ENCODE measurements around the gene TENT5A.

Gene TENT5A

GRCh38 chr6:81799323-81799722 lies 46.8 kb upstream of the TENT5A start:
- H3K4me1 ChIP-seq (ENCODE audit: insufficient read depth, low read length, severe bottlenecking), result no peaks in the 10 kb centered on the region
- H2AFZ ChIP-seq (ENCODE audit: low read length), result no peak overlapping the region
- no peaks in the 10 kb centered on the region for H3K9me2 ChIP-seq (ENCODE audit: low read depth, low read length)
- no peak overlapping the region for H3K4me2 ChIP-seq (ENCODE audit: low read length)
- H3K9ac ChIP-seq (ENCODE audit: low read length), result no peak overlapping the region
- TF ChIP-seq EZH2 (IDR thresholded peaks at IDR 0.05; ENCODE audit: borderline replicate concordance, low read length), result no peak
- no peak for TF ChIP-seq CTCF (IDR thresholded peaks at IDR 0.05; ENCODE audit: low read length)
- no peak overlapping the region for H3K27ac ChIP-seq (ENCODE audit: low read depth, low read length, poor library complexity, severe bottlenecking)
- H4K20me1 ChIP-seq (ENCODE audit: insufficient read depth, low read length), result no peaks in the 10 kb centered on the region
- no peak overlapping the region for H3K4me3 ChIP-seq (ENCODE audit: low read depth, low read length, poor library complexity, severe bottlenecking)
- H3K27me3 ChIP-seq (ENCODE audit: insufficient read depth, low read length), result no peaks in the 10 kb centered on the region
- no peaks in the 10 kb centered on the region for H3K79me2 ChIP-seq (ENCODE audit: insufficient read depth, low read length)
- H3F3A ChIP-seq (ENCODE audit: insufficient read depth, low read length), result no peaks in the 10 kb centered on the region
- H3K36me3 ChIP-seq (ENCODE audit: insufficient read depth, low read length), result no peaks in the 10 kb centered on the region
- H3K9me3 ChIP-seq (ENCODE audit: low read length), result no peaks in the 10 kb centered on the region

GRCh38 chr6:81797591-81797990 lies 45.1 kb upstream of the TENT5A start:
- H3K4me3 ChIP-seq (ENCODE audit: low read depth, low read length, poor library complexity, severe bottlenecking), result no peak overlapping the region
- no peaks in the 10 kb centered on the region for H3F3A ChIP-seq (ENCODE audit: insufficient read depth, low read length)
- H3K79me2 ChIP-seq (ENCODE audit: insufficient read depth, low read length), result no peaks in the 10 kb centered on the region
- TF ChIP-seq CTCF (IDR thresholded peaks at IDR 0.05; ENCODE audit: low read length), result no peak
- TF ChIP-seq EZH2 (IDR thresholded peaks at IDR 0.05; ENCODE audit: borderline replicate concordance, low read length), result no peak
- no peak overlapping the region for H3K4me2 ChIP-seq (ENCODE audit: low read length)
- no peak overlapping the region for H2AFZ ChIP-seq (ENCODE audit: low read length)
- H3K4me1 ChIP-seq (ENCODE audit: insufficient read depth, low read length, severe bottlenecking), result no peaks in the 10 kb centered on the region
- no peaks in the 10 kb centered on the region for H3K9me3 ChIP-seq (ENCODE audit: low read length)
- no peaks in the 10 kb centered on the region for H4K20me1 ChIP-seq (ENCODE audit: insufficient read depth, low read length)
- H3K27me3 ChIP-seq (ENCODE audit: insufficient read depth, low read length), result no peaks in the 10 kb centered on the region
- no peaks in the 10 kb centered on the region for H3K36me3 ChIP-seq (ENCODE audit: insufficient read depth, low read length)
- H3K9ac ChIP-seq (ENCODE audit: low read length), result no peak overlapping the region
- H3K27ac ChIP-seq (ENCODE audit: low read depth, low read length, poor library complexity, severe bottlenecking), result no peak overlapping the region
- H3K9me2 ChIP-seq (ENCODE audit: low read depth, low read length), result no peaks in the 10 kb centered on the region

DNA sequence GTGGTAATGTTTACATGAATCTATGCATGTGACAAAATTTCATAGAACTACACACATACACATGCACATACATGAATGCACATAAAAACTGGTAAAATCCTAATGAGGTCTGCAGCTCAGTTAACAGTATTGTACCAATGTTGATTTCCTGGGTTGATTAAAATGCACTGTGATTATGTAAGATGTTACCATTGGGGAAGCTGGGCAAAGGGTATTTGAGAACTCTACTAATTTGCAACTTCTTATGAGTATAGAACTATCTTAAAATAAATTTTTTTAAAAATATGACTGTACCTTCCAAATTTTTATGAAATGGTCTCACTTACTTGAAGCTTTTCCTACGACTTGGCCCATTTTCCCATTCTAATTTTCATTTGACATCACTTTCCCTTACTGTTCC lies 43.4 kb upstream of the TENT5A start:
- no peaks in the 10 kb centered on the region for H3K4me1 ChIP-seq (ENCODE audit: insufficient read depth, low read length, severe bottlenecking)
- no peak overlapping the region for H3K27ac ChIP-seq (ENCODE audit: low read depth, low read length, poor library complexity, severe bottlenecking)
- H3K9ac ChIP-seq (ENCODE audit: low read length), result no peak overlapping the region
- no peaks in the 10 kb centered on the region for H3K9me2 ChIP-seq (ENCODE audit: low read depth, low read length)
- no peaks in the 10 kb centered on the region for H3F3A ChIP-seq (ENCODE audit: insufficient read depth, low read length)
- H3K9me3 ChIP-seq (ENCODE audit: low read length), result no peaks in the 10 kb centered on the region
- H3K79me2 ChIP-seq (ENCODE audit: insufficient read depth, low read length), result no peaks in the 10 kb centered on the region
- H3K4me3 ChIP-seq (ENCODE audit: low read depth, low read length, poor library complexity, severe bottlenecking), result no peak overlapping the region
- no peaks in the 10 kb centered on the region for H3K36me3 ChIP-seq (ENCODE audit: insufficient read depth, low read length)
- no peaks in the 10 kb centered on the region for H3K27me3 ChIP-seq (ENCODE audit: insufficient read depth, low read length)
- H3K4me2 ChIP-seq (ENCODE audit: low read length), result no peak overlapping the region
- H4K20me1 ChIP-seq (ENCODE audit: insufficient read depth, low read length), result no peaks in the 10 kb centered on the region
- no peak for TF ChIP-seq EZH2 (IDR thresholded peaks at IDR 0.05; ENCODE audit: borderline replicate concordance, low read length)
- no peak for TF ChIP-seq CTCF (IDR thresholded peaks at IDR 0.05; ENCODE audit: low read length)
- no peak overlapping the region for H2AFZ ChIP-seq (ENCODE audit: low read length)
